IPS-15b (cell line): ENCODE data around the gene PLA2G6.
"Not testable (repeated sequence)": the region's sequence is repeated elsewhere in the genome, so short reads cannot be mapped to it uniquely, and the experiment has no call there.

Source experiments
- H3K27me3 ChIP-seq: one replicate; pipeline ENCODE4 v1.6.1; 2013; ENCODE audit warnings: low read length; ENCODE audit not compliant: control insufficient read depth, insufficient read depth
- H3K36me3 ChIP-seq: one replicate; pipeline ENCODE4 v1.6.1; 2013; ENCODE audit warnings: low read length; ENCODE audit not compliant: control insufficient read depth, insufficient read depth
- H3K4me1 ChIP-seq: one replicate; pipeline ENCODE4 v1.6.1; 2013; ENCODE audit warnings: mild to moderate bottlenecking, low read length; ENCODE audit not compliant: control insufficient read depth, insufficient read depth
- H3K4me3 ChIP-seq: one replicate; pipeline ENCODE4 v1.5.1; 2013; ENCODE audit warnings: low read depth, low read length
- H3K9ac ChIP-seq: one replicate; pipeline ENCODE4 v1.6.1; 2013; ENCODE audit warnings: low read depth, mild to moderate bottlenecking, low read length
- H3K9me3 ChIP-seq: one replicate; pipeline ENCODE4 v1.6.1; 2013; ENCODE audit warnings: mild to moderate bottlenecking, low read length; ENCODE audit not compliant: control insufficient read depth, insufficient read depth

PLA2G6 gene

GRCh38 chr22:38148245-38148644 lies 33.4 kb downstream of the PLA2G6 start:
- Histone ChIP-seq H3K4me3 (no peak overlapping the region), H3K27me3 (no peaks in the 10 kb centered on the region), H3K9ac (no peak overlapping the region), H3K4me1 (peaks cover 5% of the 10 kb centered on the region), H3K36me3 (no peaks in the 10 kb centered on the region), H3K9me3 (no peaks in the 10 kb centered on the region)

GRCh38 chr22:38146166-38146565 lies 35.5 kb downstream of the PLA2G6 start:
- not testable (repeated sequence) for H3K9me3 ChIP-seq, H3K27me3 ChIP-seq, H3K36me3 ChIP-seq, H3K4me1 ChIP-seq, H3K4me3 ChIP-seq, H3K9ac ChIP-seq

GRCh38 chr22:38144025-38144405 lies 37.6 kb downstream of the PLA2G6 start:
- Histone ChIP-seq H3K9ac (no peak overlapping the region), H3K4me1 (peaks cover 5% of the 10 kb centered on the region), H3K4me3 (no peak overlapping the region), H3K9me3 (no peaks in the 10 kb centered on the region), H3K27me3 (no peaks in the 10 kb centered on the region), H3K36me3 (peaks cover 3% of the 10 kb centered on the region)

- H3K9ac ChIP-seq: no peak overlapping the region
- no peaks in the 10 kb centered on the region for H3K9me3 ChIP-seq
- H3K27me3 ChIP-seq: no peaks in the 10 kb centered on the region
- peaks cover 3% of the 10 kb centered on the region for H3K36me3 ChIP-seq
- H3K4me1 ChIP-seq: peaks cover 2% of the 10 kb centered on the region
- H3K4me3 ChIP-seq: no peak overlapping the region
Measured at GRCh38 chr22:38142606-38143005, 39.0 kb downstream of the PLA2G6 start.

GRCh38 chr22:38141217-38141973 lies 40.2 kb downstream of the PLA2G6 start:
- H3K9ac ChIP-seq: no peak overlapping the region
- no peaks in the 10 kb centered on the region for H3K9me3 ChIP-seq
- H3K27me3 ChIP-seq: no peaks in the 10 kb centered on the region
- peaks cover 2% of the 10 kb centered on the region for H3K4me1 ChIP-seq
- peaks cover 3% of the 10 kb centered on the region for H3K36me3 ChIP-seq
- H3K4me3 ChIP-seq: no peak overlapping the region

- H3K9ac ChIP-seq: no peak overlapping the region
- no peaks in the 10 kb centered on the region for H3K4me1 ChIP-seq
- H3K36me3 ChIP-seq: peaks cover 3% of the 10 kb centered on the region
- H3K4me3 ChIP-seq: no peak overlapping the region
- H3K9me3 ChIP-seq: no peaks in the 10 kb centered on the region
- H3K27me3 ChIP-seq: no peaks in the 10 kb centered on the region
Measured at GRCh38 chr22:38139901-38140300, 41.7 kb downstream of the PLA2G6 start.

GRCh38 chr22:38138961-38139360 lies 42.7 kb downstream of the PLA2G6 start:
- H3K9me3 ChIP-seq: no peaks in the 10 kb centered on the region

GRCh38 chr22:38137876-38138687 lies 43.5 kb downstream of the PLA2G6 start:
- H3K4me1 ChIP-seq: no peaks in the 10 kb centered on the region
- no peak overlapping the region for H3K4me3 ChIP-seq
- no peaks in the 10 kb centered on the region for H3K9me3 ChIP-seq
- H3K36me3 ChIP-seq: peaks cover 3% of the 10 kb centered on the region
- H3K27me3 ChIP-seq: no peaks in the 10 kb centered on the region
- H3K9ac ChIP-seq: no peak overlapping the region

More at GRCh38 chr22:38138961-38139360, 42.7 kb downstream of the PLA2G6 start:
- no peaks in the 10 kb centered on the region for H3K27me3 ChIP-seq
- no peaks in the 10 kb centered on the region for H3K4me1 ChIP-seq
- no peak overlapping the region for H3K4me3 ChIP-seq
- no peak overlapping the region for H3K9ac ChIP-seq
- H3K36me3 ChIP-seq: peaks cover 3% of the 10 kb centered on the region

GRCh38 chr22:38136607-38137006 lies 45.0 kb downstream of the PLA2G6 start:
- Histone ChIP-seq H3K9ac (no peak overlapping the region), H3K4me3 (no peak overlapping the region), H3K4me1 (no peaks in the 10 kb centered on the region), H3K9me3 (no peaks in the 10 kb centered on the region), H3K27me3 (no peaks in the 10 kb centered on the region), H3K36me3 (peaks cover 4% of the 10 kb centered on the region)

- H3K4me3 ChIP-seq: no peak overlapping the region
- peaks cover 4% of the 10 kb centered on the region for H3K36me3 ChIP-seq
- no peaks in the 10 kb centered on the region for H3K4me1 ChIP-seq
- no peaks in the 10 kb centered on the region for H3K9me3 ChIP-seq
- H3K9ac ChIP-seq: no peak overlapping the region
- H3K27me3 ChIP-seq: no peaks in the 10 kb centered on the region
Measured at GRCh38 chr22:38135133-38135706, 46.4 kb downstream of the PLA2G6 start.

GRCh38 chr22:38133331-38133730 lies 48.3 kb downstream of the PLA2G6 start:
- Histone ChIP-seq H3K9ac (no peak overlapping the region), H3K36me3 (peaks cover 12% of the 10 kb centered on the region), H3K9me3 (no peaks in the 10 kb centered on the region), H3K27me3 (no peaks in the 10 kb centered on the region), H3K4me3 (no peak overlapping the region), H3K4me1 (no peaks in the 10 kb centered on the region)

- no peaks in the 10 kb centered on the region for H3K9me3 ChIP-seq
- H3K36me3 ChIP-seq: peaks cover 12% of the 10 kb centered on the region
- H3K9ac ChIP-seq: no peak overlapping the region
- no peaks in the 10 kb centered on the region for H3K27me3 ChIP-seq
- H3K4me3 ChIP-seq: no peak overlapping the region
- H3K4me1 ChIP-seq: no peaks in the 10 kb centered on the region
Measured at GRCh38 chr22:38132794-38133193, 48.8 kb downstream of the PLA2G6 start.
